Forelimb muscle (tissue), 1 donor: ENCODE measurements around the gene CDC42EP3. TPM values are rescaled to one million over a fixed set of nuclear protein-coding genes. Genes with fewer than 3 reads are reported as not detected.

Source experiments
- DNase-seq: peaks from one replicate; pipeline ENCODE4 v3.0.0-alpha.2; 2013; ENCODE audit warnings: low read depth
- polyA plus RNA-seq: library from polyadenylated mRNA; unstranded; fragments of 120-200 nt; gene quantifications from one replicate; pipeline ENCODE4 v1.2.1, GENCODE V29; 2013; ENCODE audit not compliant: insufficient read length

CDC42EP3 gene
- polyA plus RNA-seq, 1 donor = 39.1 TPM

- DNase-seq = no peak
Observed at GRCh38 chr2:37618326-37618725, 53.1 kb downstream of the CDC42EP3 start.

GRCh38 chr2:37617119-37617892, 54.1 kb downstream of the CDC42EP3 start:
- DNase-seq = no peak

GRCh38 chr2:37616677-37617005, 54.8 kb downstream of the CDC42EP3 start:
- DNase-seq = no peak

- DNase-seq = no peak
Observed at GRCh38 chr2:37615804-37616676, 55.4 kb downstream of the CDC42EP3 start.

GRCh38 chr2:37614061-37614738, 57.2 kb downstream of the CDC42EP3 start:
- no peak for DNase-seq

GRCh38 chr2:37612382-37612781, 59.1 kb downstream of the CDC42EP3 start:
- DNase-seq = no peak

GRCh38 chr2:37610638-37611289, 60.7 kb downstream of the CDC42EP3 start:
- DNase-seq = no peak

- no peak for DNase-seq
Observed at GRCh38 chr2:37609782-37610181, 61.7 kb downstream of the CDC42EP3 start.

GRCh38 chr2:37604716-37605115, 66.7 kb downstream of the CDC42EP3 start:
- no peak for DNase-seq

- DNase-seq = no peak
Observed at GRCh38 chr2:37602702-37603101, 68.7 kb downstream of the CDC42EP3 start.

GRCh38 chr2:37602040-37602439, 69.4 kb downstream of the CDC42EP3 start:
- DNase-seq = no peak

GRCh38 chr2:37601569-37601968, 69.9 kb downstream of the CDC42EP3 start:
- DNase-seq = no peak

- no peak for DNase-seq
Observed at GRCh38 chr2:37600735-37601134, 70.7 kb downstream of the CDC42EP3 start.

GRCh38 chr2:37599688-37600525, 71.5 kb downstream of the CDC42EP3 start:
- no peak for DNase-seq

- no peak for DNase-seq
Observed at GRCh38 chr2:37593694-37594093, 77.7 kb downstream of the CDC42EP3 start.

GRCh38 chr2:37593024-37593423, 78.4 kb downstream of the CDC42EP3 start:
- no peak for DNase-seq
